IMR-90 (cell line): ENCODE results near the gene SMIM36. TPM values are rescaled to one million over a fixed set of nuclear protein-coding genes. Genes with fewer than 3 reads are reported as not detected.

Experiments
- ATAC-seq: fragments of 200-7000 bp; cut with Tn5 transposase; 2 replicates; pipeline ENCODE4 v1.9.1; 2020; ENCODE audit warnings: low read depth, mild to moderate bottlenecking, moderate library complexity
- BruUV-seq: library from RNA; stranded (reverse); fragments of 400-500 nt; replicated peaks from 2 replicates; lab custom pipeline; 2021; lab: Mats Ljungman, UMichigan
- CTCF ChIA-PET: fragments of 300-600 bp; formaldehyde crosslinking; extraction: SDS; loops from one replicate; lab custom pipeline; 2021; ENCODE audit warnings: antibody characterized with exemption; lab: Yijun Ruan, JAX
- POLR2A ChIA-PET: fragments of 300-600 bp; sonication (Branson Sonifier 250); formaldehyde crosslinking; loops from one replicate; lab custom pipeline; 2022; ENCODE audit warnings: antibody characterized with exemption; ENCODE audit not compliant: unreplicated experiment; lab: Charles Lee
- DNase-seq: peaks from one replicate; pipeline ENCODE4 v3.0.0; 2013
- H2AFZ ChIP-seq: replicated peaks from 2 replicates; pipeline ENCODE3; 2013; ENCODE audit warnings: low read length, mild to moderate bottlenecking; ENCODE audit not compliant: poor library complexity
- H2AK5ac ChIP-seq: 2 replicates; pipeline ENCODE4 v1.6.1; 2013; ENCODE audit warnings: low read depth, low read length, inconsistent platforms
- H2AK9ac ChIP-seq: replicated peaks from 2 replicates; pipeline ENCODE3; 2013; ENCODE audit warnings: mild to moderate bottlenecking, low read depth, low read length, moderate library complexity; ENCODE audit not compliant: poor library complexity
- H2BK120ac ChIP-seq: 2 replicates; pipeline ENCODE4 v1.6.1; 2013; ENCODE audit warnings: low read depth, low read length, inconsistent platforms
- H2BK15ac ChIP-seq: 3 replicates; pipeline ENCODE4 v1.6.1; 2013; ENCODE audit warnings: low read depth, low read length, inconsistent platforms
- H2BK20ac ChIP-seq: 2 replicates; pipeline ENCODE4 v1.6.1; 2013; ENCODE audit warnings: low read depth, mild to moderate bottlenecking, inconsistent platforms, low read length, moderate library complexity
- H2BK5ac ChIP-seq: 2 replicates; pipeline ENCODE4 v1.6.1; 2013; ENCODE audit warnings: mild to moderate bottlenecking, low read depth, low read length, inconsistent platforms; ENCODE audit not compliant: poor library complexity, severe bottlenecking
- H3K14ac ChIP-seq: replicated peaks from 2 replicates; pipeline ENCODE4 v1.6.1; 2013; ENCODE audit warnings: low read depth, low read length, inconsistent platforms
- H3K18ac ChIP-seq: 2 replicates; pipeline ENCODE4 v1.6.1; 2013; ENCODE audit warnings: low read depth, low read length, control low read depth
- H3K23ac ChIP-seq: 2 replicates; pipeline ENCODE4 v1.6.1; 2013; ENCODE audit warnings: low read depth, low read length, inconsistent platforms
- H3K27ac ChIP-seq: 2 replicates; pipeline ENCODE4 v1.5.1; 2013; ENCODE audit warnings: mild to moderate bottlenecking, control low read depth, low read length; ENCODE audit not compliant: insufficient read depth
- H3K27me3 ChIP-seq: 2 replicates; pipeline ENCODE4 v1.6.1; 2013; ENCODE audit warnings: low read length; ENCODE audit not compliant: control insufficient read depth, insufficient read depth
- H3K36me3 ChIP-seq: 2 replicates; pipeline ENCODE4 v1.6.1; 2013; ENCODE audit warnings: low read length, mixed read lengths; ENCODE audit not compliant: control insufficient read depth, insufficient read depth
- H3K4ac ChIP-seq: 2 replicates; pipeline ENCODE4 v1.6.1; 2013; ENCODE audit warnings: low read depth, low read length, inconsistent platforms
- H3K4me1 ChIP-seq: 2 replicates; pipeline ENCODE4 v1.6.1; 2013; ENCODE audit warnings: low read length, mixed read lengths; ENCODE audit not compliant: control insufficient read depth, insufficient read depth
- H3K4me2 ChIP-seq: 2 replicates; pipeline ENCODE4 v1.6.1; 2013; ENCODE audit warnings: low read depth, mild to moderate bottlenecking, control low read depth, low read length, moderate library complexity
- H3K4me3 ChIP-seq: 2 replicates; pipeline ENCODE4 v1.5.1; 2013; ENCODE audit warnings: low read depth, mild to moderate bottlenecking, control low read depth, low read length, moderate library complexity; ENCODE audit not compliant: insufficient read depth
- H3K56ac ChIP-seq: 2 replicates; pipeline ENCODE4 v1.6.1; 2013; ENCODE audit warnings: low read length, inconsistent platforms; ENCODE audit not compliant: insufficient read depth; ENCODE audit errors: extremely low read depth
- H3K79me1 ChIP-seq, 2 experiments: 2 replicates each; pipeline ENCODE4 v1.6.1; 2013; ENCODE audit warnings: low read length in 2 of 2, inconsistent platforms in 1 of 2, low read depth in 1 of 2
- H3K9ac ChIP-seq: 2 replicates; pipeline ENCODE4 v1.6.1; 2013; ENCODE audit warnings: low read depth, low read length, control low read depth
- H3K9me1 ChIP-seq: 2 replicates; pipeline ENCODE4 v1.6.1; 2013; ENCODE audit warnings: low read length, inconsistent platforms; ENCODE audit not compliant: insufficient read depth
- H3K9me3 ChIP-seq: 2 replicates; pipeline ENCODE4 v1.6.1; 2013; ENCODE audit warnings: low read length; ENCODE audit not compliant: control insufficient read depth, insufficient read depth
- H4K20me1 ChIP-seq: 2 replicates; pipeline ENCODE4 v1.6.1; 2013; ENCODE audit warnings: low read length, inconsistent platforms; ENCODE audit not compliant: insufficient read depth
- H4K5ac ChIP-seq: 2 replicates; pipeline ENCODE4 v1.6.1; 2013; ENCODE audit warnings: mild to moderate bottlenecking, low read depth, low read length, control low read depth
- H4K8ac ChIP-seq, 2 experiments: 2 replicates each; pipeline ENCODE4 v1.6.1; 2013; ENCODE audit warnings: low read depth in 2 of 2, low read length in 2 of 2, control low read depth in 1 of 2, inconsistent platforms in 1 of 2
- H4K91ac ChIP-seq: 2 replicates; pipeline ENCODE4 v1.6.1; 2013; ENCODE audit warnings: low read depth, low read length, inconsistent platforms; ENCODE audit not compliant: insufficient read depth
- MAFK ChIP-seq: IDR thresholded peaks from 2 replicates; pipeline ENCODE4 v1.6.1; 2012; ENCODE audit warnings: low read depth, low read length, improper control_type of control experiment
- NFE2L2 ChIP-seq: fragments of 150-350 bp; IDR thresholded peaks from 2 replicates; pipeline ENCODE4 v1.6.1; 2016; ENCODE audit warnings: low read depth, mild to moderate bottlenecking, low read length
- SMC3 ChIP-seq: fragments of 150-350 bp; IDR thresholded peaks from 2 replicates; pipeline ENCODE4 v1.6.1; 2016; ENCODE audit warnings: low read depth, mild to moderate bottlenecking, antibody characterized with exemption, low read length, moderate library complexity
- WGBS, 2 experiments: methylation state at CpG; one replicate each; pipeline versions ENCODE4 v1.1.5 to v1.1.7; 2013; ENCODE audit warnings: missing lambda C conversion rate in 2 of 2; ENCODE audit not compliant: insufficient read length in 1 of 2; ENCODE audit errors: extremely low coverage in 2 of 2; 5-methylcytosine and 5-hydroxymethylcytosine counted together
- dilution Hi-C: fragments of 300-500 bp; cut with HindIII; formaldehyde crosslinking; loops from one replicate; pipeline ENCODE4 v1.14.3; 2018; ENCODE audit warnings: low sequenced_read_pairs; ENCODE audit not compliant: unreplicated experiment
- in situ Hi-C: fragments of 300-500 bp; cut with MboI; formaldehyde crosslinking; loops from 3 replicates; pipeline ENCODE4 v1.14.3; 2019; ENCODE audit warnings: low sequenced_read_pairs, inconsistent platforms, mixed read lengths
- intact Hi-C: fragments of 100-400 bp; cut with micrococcal nuclease; formaldehyde crosslinking; loops from 2 replicates; pipeline ENCODE4 v1.10.0; 2022
- polyA plus RNA-seq, 3 experiments: library from polyadenylated mRNA; depleted of rRNA; stranded (reverse); fragments of >200 nt; gene quantifications; 2 replicates each; pipeline ENCODE4 v1.2.3, GENCODE V29; 2012; ENCODE audit warnings: low replicate concordance in 1 of 3
- total RNA-seq: library from RNA; depleted of rRNA; stranded (reverse); fragments of >200 nt; gene quantifications from 2 replicates; pipeline ENCODE4 v1.2.3, GENCODE V29; 2012
- TF ChIP-seq, protein P1 (sequence below): fragments of 150-350 bp; IDR thresholded peaks from 2 replicates; pipeline ENCODE4 v1.6.1; 2016; ENCODE audit warnings: low read depth, mild to moderate bottlenecking, low read length, moderate library complexity, borderline replicate concordance

The SMIM36 gene
- total and polyA plus RNA-seq, 2 of the 4 experiments (the other 2 are of a cell fraction): not detected

DNA sequence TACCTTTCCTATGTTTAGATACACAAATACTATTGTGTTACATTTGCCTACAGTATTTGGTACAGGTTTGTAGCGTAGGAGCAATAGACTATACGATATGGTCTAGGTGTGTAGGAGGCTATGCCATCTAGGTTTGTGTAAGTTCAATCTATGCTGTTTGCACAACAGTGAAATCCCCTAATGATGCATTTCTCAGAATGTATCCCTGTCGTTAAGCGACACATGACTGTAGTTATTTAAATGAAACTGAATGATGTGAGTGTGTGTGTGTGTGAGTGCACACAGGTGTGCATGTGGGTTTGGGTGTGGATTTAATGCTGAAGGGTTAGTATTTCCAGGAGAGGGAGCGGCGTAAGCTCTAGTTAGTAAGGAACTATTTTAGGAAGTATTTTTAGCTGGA is 34.6 kb upstream of the SMIM36 start:
- no peak overlapping the region for H3K14ac ChIP-seq
- dilution Hi-C loops (no loop called here), intact Hi-C loops (no loop called here), in situ Hi-C loops (no loop called here)
- H2BK15ac ChIP-seq: no peak overlapping the region
- CTCF ChIA-PET: interaction anchor here (0.7 kb wide), 1 partner anchor 86 kb away, joined by 3 read pairs; no protein-coding TSS in a partner anchor
- DNase-seq (no peak), ATAC-seq (no peak)
- H3K4me1 ChIP-seq: no peaks in the 10 kb centered on the region
- H4K8ac ChIP-seq: no peak overlapping the region
- H2AFZ ChIP-seq: no peak overlapping the region
- 86% methylated on average over 2 of the region's 6 CpGs; no CpG with 5 or more reads in 1 of the 2 experiments for WGBS, 2 experiments
- H2BK20ac ChIP-seq: no peak overlapping the region
- no peak overlapping the region for H2BK120ac ChIP-seq
- no TSS peak for BruUV-seq
- no peak overlapping the region for H3K23ac ChIP-seq
- H2AK5ac ChIP-seq: no peak overlapping the region
- H3K9me3 ChIP-seq: no peaks in the 10 kb centered on the region
- H4K91ac ChIP-seq: no peak overlapping the region
- H3K36me3 ChIP-seq: no peaks in the 10 kb centered on the region
- H3K56ac ChIP-seq: no peak overlapping the region
- no peaks in the 10 kb centered on the region for H3K79me1 ChIP-seq
- no peak overlapping the region for H3K27ac ChIP-seq
- H3K4me2 ChIP-seq: no peak overlapping the region
- no peak overlapping the region for H3K4me3 ChIP-seq
- no peak overlapping the region for H3K9ac ChIP-seq
- H3K18ac ChIP-seq: no peak overlapping the region
- no peak for TF ChIP-seq SMC3
- TF ChIP-seq, protein P1, sequence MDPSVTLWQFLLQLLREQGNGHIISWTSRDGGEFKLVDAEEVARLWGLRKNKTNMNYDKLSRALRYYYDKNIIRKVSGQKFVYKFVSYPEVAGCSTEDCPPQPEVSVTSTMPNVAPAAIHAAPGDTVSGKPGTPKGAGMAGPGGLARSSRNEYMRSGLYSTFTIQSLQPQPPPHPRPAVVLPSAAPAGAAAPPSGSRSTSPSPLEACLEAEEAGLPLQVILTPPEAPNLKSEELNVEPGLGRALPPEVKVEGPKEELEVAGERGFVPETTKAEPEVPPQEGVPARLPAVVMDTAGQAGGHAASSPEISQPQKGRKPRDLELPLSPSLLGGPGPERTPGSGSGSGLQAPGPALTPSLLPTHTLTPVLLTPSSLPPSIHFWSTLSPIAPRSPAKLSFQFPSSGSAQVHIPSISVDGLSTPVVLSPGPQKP: no peak
- no peak for TF ChIP-seq NFE2L2
- TF ChIP-seq MAFK: no peak
- H2AK9ac ChIP-seq: no peak overlapping the region
- no peaks in the 10 kb centered on the region for H3K9me1 ChIP-seq
- no peak overlapping the region for H4K5ac ChIP-seq
- no peak overlapping the region for H3K4ac ChIP-seq
- no peak overlapping the region for H2BK5ac ChIP-seq
- no peaks in the 10 kb centered on the region for H4K20me1 ChIP-seq
- peaks cover 3% of the 10 kb centered on the region; the same call in 1 of the 2 replicates for H3K27me3 ChIP-seq
- POLR2A ChIA-PET: no interaction called here
